H9 (cell line): ENCODE data around the gene EPAS1. TPM values are rescaled to one million over a fixed set of nuclear protein-coding genes. Genes with fewer than 3 reads are reported as not detected.

Source experiments
- DNase-seq: peaks from one replicate; pipeline ENCODE4 v3.0.0-alpha.2; 2017
- H2AFZ ChIP-seq: one replicate; pipeline ENCODE4 v1.6.1; 2013; ENCODE audit warnings: mild to moderate bottlenecking, low read length, control low read depth, moderate library complexity
- H2AK5ac ChIP-seq: 2 replicates; pipeline ENCODE4 v1.6.1; 2013; ENCODE audit warnings: low read length, control low read depth, mixed read lengths; ENCODE audit not compliant: insufficient read length
- H2BK120ac ChIP-seq: one replicate; pipeline ENCODE4 v1.6.1; 2013; ENCODE audit warnings: low read depth, mild to moderate bottlenecking, low read length, control low read depth, inconsistent platforms; ENCODE audit not compliant: poor library complexity, severe bottlenecking
- H2BK12ac ChIP-seq: 2 replicates; pipeline ENCODE4 v1.6.1; 2013; ENCODE audit warnings: low read length, control low read depth, mixed read lengths, low read depth; ENCODE audit not compliant: insufficient read length
- H2BK15ac ChIP-seq: 2 replicates; pipeline ENCODE4 v1.6.1; 2013; ENCODE audit warnings: low read depth, low read length, control low read depth
- H2BK20ac ChIP-seq: one replicate; pipeline ENCODE4 v1.6.1; 2013; ENCODE audit warnings: low read depth, mild to moderate bottlenecking, low read length, control low read depth, inconsistent platforms; ENCODE audit not compliant: poor library complexity, severe bottlenecking
- H2BK5ac ChIP-seq: 2 replicates; pipeline ENCODE4 v1.6.1; 2013; ENCODE audit warnings: low read length, control low read depth, mixed read lengths; ENCODE audit not compliant: insufficient read length
- H3K14ac ChIP-seq: 2 replicates; pipeline ENCODE4 v1.6.1; 2013; ENCODE audit warnings: low read length, control low read depth; ENCODE audit not compliant: insufficient read depth
- H3K18ac ChIP-seq: 2 replicates; pipeline ENCODE4 v1.6.1; 2013; ENCODE audit warnings: low read depth, mild to moderate bottlenecking, mixed read lengths, low read length, control low read depth; ENCODE audit not compliant: insufficient read length
- H3K23ac ChIP-seq: 2 replicates; pipeline ENCODE4 v1.6.1; 2013; ENCODE audit warnings: low read length, control low read depth, mixed read lengths, low read depth; ENCODE audit not compliant: insufficient read length
- H3K23me2 ChIP-seq: 2 replicates; pipeline ENCODE4 v1.6.1; 2013; ENCODE audit warnings: low read depth, mild to moderate bottlenecking, mixed read lengths, low read length, control low read depth; ENCODE audit not compliant: insufficient read length, poor library complexity, severe bottlenecking
- H3K27ac ChIP-seq: 2 replicates; pipeline ENCODE4 v1.5.1; 2013; ENCODE audit warnings: low read length, control low read depth, mixed read lengths, low read depth; ENCODE audit not compliant: insufficient read length
- H3K27me3 ChIP-seq: 2 replicates; pipeline ENCODE4 v1.6.1; 2013; ENCODE audit warnings: low read length, control low read depth, inconsistent platforms; ENCODE audit not compliant: insufficient read depth
- H3K4ac ChIP-seq: 2 replicates; pipeline ENCODE4 v1.6.1; 2013; ENCODE audit warnings: low read depth, mild to moderate bottlenecking, control low read depth, inconsistent platforms, low read length, moderate library complexity
- H3K4me1 ChIP-seq: 2 replicates; pipeline ENCODE4 v1.6.1; 2013; ENCODE audit warnings: low read length, control low read depth, inconsistent platforms; ENCODE audit not compliant: insufficient read depth
- H3K4me2 ChIP-seq: 2 replicates; pipeline ENCODE4 v1.6.1; 2013; ENCODE audit warnings: low read length, control low read depth, mixed read lengths; ENCODE audit not compliant: insufficient read length, insufficient read depth
- H3K56ac ChIP-seq: 2 replicates; pipeline ENCODE4 v1.6.1; 2013; ENCODE audit warnings: low read depth, mild to moderate bottlenecking, mixed read lengths, low read length, control low read depth; ENCODE audit not compliant: insufficient read length
- H3K79me1 ChIP-seq: 2 replicates; pipeline ENCODE4 v1.6.1; 2013; ENCODE audit warnings: low read depth, mild to moderate bottlenecking, moderate library complexity, low read length, control low read depth, inconsistent platforms; ENCODE audit not compliant: insufficient read depth, poor library complexity, severe bottlenecking
- H3K79me2 ChIP-seq: 2 replicates; pipeline ENCODE4 v1.6.1; 2013; ENCODE audit warnings: low read length, control low read depth, inconsistent platforms; ENCODE audit not compliant: insufficient read depth
- H3K9ac ChIP-seq: 2 replicates; pipeline ENCODE4 v1.6.1; 2013; ENCODE audit warnings: low read length, control low read depth, mixed read lengths; ENCODE audit not compliant: insufficient read length; ENCODE audit errors: extremely low read depth
- H3K9me3 ChIP-seq: one replicate; pipeline ENCODE4 v1.6.1; 2013; ENCODE audit warnings: low read depth, low read length, inconsistent platforms; ENCODE audit not compliant: control insufficient read depth
- H3T11ph ChIP-seq: one replicate; pipeline ENCODE4 v1.6.1; 2013; ENCODE audit warnings: mild to moderate bottlenecking, low read length, control low read depth, inconsistent platforms
- H4K20me1 ChIP-seq: one replicate; pipeline ENCODE4 v1.6.1; 2013; ENCODE audit not compliant: control insufficient read depth, insufficient read length, insufficient read depth
- H4K5ac ChIP-seq: 2 replicates; pipeline ENCODE4 v1.6.1; 2013; ENCODE audit warnings: low read depth, mild to moderate bottlenecking, mixed read lengths, low read length, control low read depth; ENCODE audit not compliant: insufficient read length
- H4K8ac ChIP-seq: replicated peaks from 2 replicates; pipeline ENCODE4 v1.6.1; 2013; ENCODE audit warnings: low read length, control low read depth, mixed read lengths, low read depth; ENCODE audit not compliant: insufficient read length
- H4K91ac ChIP-seq: 2 replicates; pipeline ENCODE4 v1.6.1; 2013; ENCODE audit warnings: low read depth, mild to moderate bottlenecking, moderate library complexity, mixed read lengths, low read length, control low read depth; ENCODE audit not compliant: insufficient read length
- H3K27ac Mint-ChIP-seq, 3 experiments: 2 replicates in 2 of 3; 3 replicates in 1 of 3; pipeline ENCODE4 v1.8.0; 2020 to 2021; ENCODE audit warnings: mixed read lengths in 3 of 3, mild to moderate bottlenecking in 1 of 3, moderate library complexity in 1 of 3
- H3K27me3 Mint-ChIP-seq: 2 replicates; pipeline ENCODE4 v1.8.0; 2021; ENCODE audit warnings: low read depth, mild to moderate bottlenecking, moderate library complexity, mixed read lengths
- H3K36me3 Mint-ChIP-seq, 3 experiments: 2 replicates in 2 of 3; 3 replicates in 1 of 3; pipeline ENCODE4 v1.8.0; 2020 to 2021; ENCODE audit warnings: low read depth in 3 of 3, mixed read lengths in 3 of 3; ENCODE audit not compliant: insufficient read depth in 1 of 3
- H3K4me1 Mint-ChIP-seq, 2 experiments: 2 replicates each; pipeline ENCODE4 v1.8.0; 2020; ENCODE audit warnings: mixed read lengths in 2 of 2
- H3K4me3 Mint-ChIP-seq, 2 experiments: 2 replicates in 1 of 2; 3 replicates in 1 of 2; pipeline ENCODE4 v1.8.0; 2020 to 2021; ENCODE audit warnings: mild to moderate bottlenecking in 2 of 2, mixed read lengths in 2 of 2, moderate library complexity in 1 of 2
- H3K9me3 Mint-ChIP-seq, 2 experiments: 2 replicates in 1 of 2; 3 replicates in 1 of 2; pipeline ENCODE4 v1.8.0; 2020; ENCODE audit warnings: mild to moderate bottlenecking in 2 of 2, mixed read lengths in 2 of 2, moderate library complexity in 1 of 2
- WGBS: extraction: QIAGEN DNeasy Blood & Tissue Kit; methylation state at CpG from one replicate; pipeline ENCODE4 v1.1.7; 2013; ENCODE audit warnings: missing lambda C conversion rate, low lambda C conversion rate, mixed read lengths; ENCODE audit not compliant: insufficient read length; ENCODE audit errors: extremely low coverage; 5-methylcytosine and 5-hydroxymethylcytosine counted together
- total RNA-seq: library from RNA; stranded (reverse); gene quantifications from 2 replicates; pipeline ENCODE4 v1.2.1, GENCODE V29; 2021
- TF ChIP-seq, protein P1 (sequence below): fragments of 200-600 bp; sonication (generic); conservative IDR thresholded peaks from 3 replicates; pipeline ENCODE4 v1.8.0; 2021; ENCODE audit warnings: antibody characterized with exemption, mild to moderate bottlenecking

EPAS1 gene
- total RNA-seq, 1 experiment from 2014 or later, result 1.1 TPM

- H3K23ac ChIP-seq, result no peak overlapping the region
- H4K20me1 ChIP-seq, result no peaks in the 10 kb centered on the region
These were observed 7.1 kb upstream of the EPAS1 start for GRCh38 chr2:46290078-46290477.

More at GRCh38 chr2:46290078-46290477, 7.1 kb upstream of the EPAS1 start:
- Mint-ChIP-seq H3K4me3 (no peak overlapping the region), H3K4me1 (peaks cover 16 to 18% of the 10 kb centered on the region in 2 experiments), H3K36me3 (no peaks in the 10 kb centered on the region), H3K27me3 (peaks cover 32% of the 10 kb centered on the region), H3K27ac (no peak overlapping the region), H3K9me3 (no peaks in the 10 kb centered on the region; a peak in 1 of 5 replicates)
- no peak overlapping the region for H4K91ac ChIP-seq
- no peaks in the 10 kb centered on the region for H3K79me2 ChIP-seq
- peaks cover 3% of the 10 kb centered on the region for H3K27me3 ChIP-seq
- DNase-seq, result no peak
- no peak overlapping the region for H2AFZ ChIP-seq
- H4K8ac ChIP-seq, result no peak overlapping the region
- no peak overlapping the region for H3K14ac ChIP-seq
- no peak overlapping the region for H2BK5ac ChIP-seq
- no peaks in the 10 kb centered on the region; the same call in 1 of the 2 replicates for H3K4me1 ChIP-seq
- no peak overlapping the region for H3K4me2 ChIP-seq
- H3K4ac ChIP-seq, result no peak overlapping the region
- H2BK15ac ChIP-seq, result no peak overlapping the region
- H3K56ac ChIP-seq, result no peak overlapping the region
- no peak overlapping the region for H4K5ac ChIP-seq
- no peak overlapping the region for H2BK12ac ChIP-seq
- H2BK20ac ChIP-seq, result no peak overlapping the region
- no peaks in the 10 kb centered on the region for H3K23me2 ChIP-seq
- no CpG with 5 or more reads among the region's 5 CpGs for WGBS
- H2BK120ac ChIP-seq, result no peak overlapping the region
- no peaks in the 10 kb centered on the region for H3K9me3 ChIP-seq
- H3K9ac ChIP-seq, result no peak overlapping the region
- H2AK5ac ChIP-seq, result no peak overlapping the region
- H3T11ph ChIP-seq, result no peak overlapping the region
- no peak overlapping the region for H3K27ac ChIP-seq
- H3K79me1 ChIP-seq, result no peaks in the 10 kb centered on the region
- TF ChIP-seq, protein P1, sequence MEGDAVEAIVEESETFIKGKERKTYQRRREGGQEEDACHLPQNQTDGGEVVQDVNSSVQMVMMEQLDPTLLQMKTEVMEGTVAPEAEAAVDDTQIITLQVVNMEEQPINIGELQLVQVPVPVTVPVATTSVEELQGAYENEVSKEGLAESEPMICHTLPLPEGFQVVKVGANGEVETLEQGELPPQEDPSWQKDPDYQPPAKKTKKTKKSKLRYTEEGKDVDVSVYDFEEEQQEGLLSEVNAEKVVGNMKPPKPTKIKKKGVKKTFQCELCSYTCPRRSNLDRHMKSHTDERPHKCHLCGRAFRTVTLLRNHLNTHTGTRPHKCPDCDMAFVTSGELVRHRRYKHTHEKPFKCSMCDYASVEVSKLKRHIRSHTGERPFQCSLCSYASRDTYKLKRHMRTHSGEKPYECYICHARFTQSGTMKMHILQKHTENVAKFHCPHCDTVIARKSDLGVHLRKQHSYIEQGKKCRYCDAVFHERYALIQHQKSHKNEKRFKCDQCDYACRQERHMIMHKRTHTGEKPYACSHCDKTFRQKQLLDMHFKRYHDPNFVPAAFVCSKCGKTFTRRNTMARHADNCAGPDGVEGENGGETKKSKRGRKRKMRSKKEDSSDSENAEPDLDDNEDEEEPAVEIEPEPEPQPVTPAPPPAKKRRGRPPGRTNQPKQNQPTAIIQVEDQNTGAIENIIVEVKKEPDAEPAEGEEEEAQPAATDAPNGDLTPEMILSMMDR, result no peak
- H3K18ac ChIP-seq, result no peak overlapping the region
